Suprapubic skin (tissue), 4 donors: ENCODE data around the gene OSGEPL1. TPM values are rescaled to one million over a fixed set of nuclear protein-coding genes. Genes with fewer than 3 reads are reported as not detected.
"Not testable (repeated sequence)": the region's sequence is repeated elsewhere in the genome, so short reads cannot be mapped to it uniquely, and the experiment has no call there.

Experiments
- DNase-seq, 2 donors: peaks; one replicate each; pipeline ENCODE4 v3.0.0-alpha.2; 2019; ENCODE audit warnings: low spot score in 2 of 2
- H3K27ac ChIP-seq: fragments of 200-600 bp; sonication (generic); one replicate; pipeline ENCODE4 v1.5.1; 2019
- H3K27me3 ChIP-seq: fragments of 200-600 bp; sonication (generic); one replicate; pipeline ENCODE4 v1.5.1; 2019
- H3K36me3 ChIP-seq: fragments of 200-600 bp; sonication (generic); one replicate; pipeline ENCODE4 v1.5.1; 2019
- H3K4me1 ChIP-seq: fragments of 200-600 bp; sonication (generic); one replicate; pipeline ENCODE4 v1.5.1; 2019
- H3K4me3 ChIP-seq: fragments of 200-600 bp; sonication (generic); one replicate; pipeline ENCODE4 v1.5.1; 2019; ENCODE audit warnings: mild to moderate bottlenecking
- H3K9me3 ChIP-seq: fragments of 200-600 bp; sonication (generic); one replicate; pipeline ENCODE4 v1.5.1; 2019
- EP300 ChIP-seq: sonication (generic); formaldehyde crosslinking; IDR thresholded peaks from one replicate; pipeline ENCODE4 v1.6.1; 2017; ENCODE audit warnings: antibody characterized with exemption
- POLR2A ChIP-seq, 2 donors: fragments of 450-650 bp; IDR thresholded peaks; one replicate each; pipeline ENCODE4 v1.6.1; 2017; ENCODE audit warnings: antibody characterized with exemption in 2 of 2, mild to moderate bottlenecking in 2 of 2, moderate library complexity in 2 of 2
- POLR2AphosphoS5 ChIP-seq, 3 donors: sonication (generic); formaldehyde crosslinking; IDR thresholded peaks; one replicate each; pipeline ENCODE4 v1.6.1; 2017; ENCODE audit warnings: antibody characterized with exemption in 3 of 3
- WGBS: methylation state at CpG from one replicate; pipeline ENCODE4 v1.1.5; 2018; 5-methylcytosine and 5-hydroxymethylcytosine counted together
- total RNA-seq, 4 donors: library from RNA; depleted of rRNA; stranded (reverse); fragments of >200 nt; gene quantifications; one replicate each; pipeline ENCODE4 v1.1.0, GENCODE V29; 2016
- TF ChIP-seq, protein P1 (sequence below), 2 donors: fragments of 200-600 bp in 1 of 2; fragments of 450-650 bp in 1 of 2; sonication (generic) in 1 of 2; IDR thresholded peaks; one replicate each; pipeline ENCODE4 v1.5.1; 2016 to 2019; ENCODE audit warnings: antibody characterized with exemption in 2 of 2, mild to moderate bottlenecking in 1 of 2, moderate library complexity in 1 of 2

The OSGEPL1 gene
- total RNA-seq, 4 donors from 2014 or later: 3.1 to 14.3 (median 8.9) TPM

DNA sequence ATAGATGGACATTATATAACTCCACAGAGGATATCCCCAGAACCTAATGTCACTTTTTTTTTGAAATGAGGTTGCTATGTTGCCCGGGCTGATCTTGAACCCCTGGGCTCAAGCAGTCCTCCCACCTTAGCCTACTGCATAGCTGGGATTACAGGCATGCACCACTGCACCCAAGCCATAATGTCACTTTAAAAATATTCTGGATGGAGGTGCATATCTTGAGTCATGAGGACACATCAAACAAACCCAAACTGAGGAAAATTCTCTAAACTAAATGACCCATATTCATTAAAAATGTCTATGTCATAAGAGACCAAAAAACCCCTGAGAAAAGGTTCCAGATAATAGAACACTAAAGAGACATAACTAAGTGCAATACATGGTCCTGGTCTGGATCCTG, 36.3 kb downstream of the OSGEPL1 start:
- DNase-seq: no peak
- no peak overlapping the region for H3K4me3 ChIP-seq
- H3K27me3 ChIP-seq: no peaks in the 10 kb centered on the region
- H3K36me3 ChIP-seq: peaks cover 2% of the 10 kb centered on the region
- no peaks in the 10 kb centered on the region for H3K9me3 ChIP-seq
- 88% methylated on average over 1 of the region's 1 CpG for WGBS
- no peak overlapping the region for H3K27ac ChIP-seq
- no peak for TF ChIP-seq POLR2A (IDR thresholded peaks at IDR 0.05)
- no peak for TF ChIP-seq EP300
- TF ChIP-seq POLR2AphosphoS5 (IDR thresholded peaks at IDR 0.05): no peak
- TF ChIP-seq, protein P1, sequence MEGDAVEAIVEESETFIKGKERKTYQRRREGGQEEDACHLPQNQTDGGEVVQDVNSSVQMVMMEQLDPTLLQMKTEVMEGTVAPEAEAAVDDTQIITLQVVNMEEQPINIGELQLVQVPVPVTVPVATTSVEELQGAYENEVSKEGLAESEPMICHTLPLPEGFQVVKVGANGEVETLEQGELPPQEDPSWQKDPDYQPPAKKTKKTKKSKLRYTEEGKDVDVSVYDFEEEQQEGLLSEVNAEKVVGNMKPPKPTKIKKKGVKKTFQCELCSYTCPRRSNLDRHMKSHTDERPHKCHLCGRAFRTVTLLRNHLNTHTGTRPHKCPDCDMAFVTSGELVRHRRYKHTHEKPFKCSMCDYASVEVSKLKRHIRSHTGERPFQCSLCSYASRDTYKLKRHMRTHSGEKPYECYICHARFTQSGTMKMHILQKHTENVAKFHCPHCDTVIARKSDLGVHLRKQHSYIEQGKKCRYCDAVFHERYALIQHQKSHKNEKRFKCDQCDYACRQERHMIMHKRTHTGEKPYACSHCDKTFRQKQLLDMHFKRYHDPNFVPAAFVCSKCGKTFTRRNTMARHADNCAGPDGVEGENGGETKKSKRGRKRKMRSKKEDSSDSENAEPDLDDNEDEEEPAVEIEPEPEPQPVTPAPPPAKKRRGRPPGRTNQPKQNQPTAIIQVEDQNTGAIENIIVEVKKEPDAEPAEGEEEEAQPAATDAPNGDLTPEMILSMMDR (IDR thresholded peaks at IDR 0.05): no peak
- H3K4me1 ChIP-seq: no peaks in the 10 kb centered on the region

DNA sequence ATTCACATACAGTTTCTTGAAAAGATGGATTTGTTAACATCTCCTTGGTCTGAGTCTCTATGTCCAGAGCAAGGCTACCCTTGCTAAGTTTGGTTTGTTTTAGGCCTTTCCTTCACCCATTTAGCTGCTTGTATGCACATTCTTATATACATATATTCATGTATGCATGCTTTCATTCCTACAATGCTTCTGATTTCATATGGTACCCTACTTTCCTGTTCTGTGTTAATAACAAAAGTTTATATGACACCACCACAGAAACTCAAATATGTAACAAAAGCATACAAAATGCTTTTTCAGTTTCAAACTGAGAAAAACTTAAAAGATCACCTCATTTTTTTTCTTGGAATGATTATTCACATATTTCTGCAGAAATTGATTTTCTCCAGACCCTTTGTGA, 39.4 kb downstream of the OSGEPL1 start:
- no peak overlapping the region for H3K4me3 ChIP-seq
- H3K36me3 ChIP-seq: peaks cover 2% of the 10 kb centered on the region
- H3K27ac ChIP-seq: no peak overlapping the region
- no peaks in the 10 kb centered on the region for H3K4me1 ChIP-seq
- DNase-seq: no peak
- TF ChIP-seq EP300: no peak
- H3K9me3 ChIP-seq: no peaks in the 10 kb centered on the region
- H3K27me3 ChIP-seq: no peaks in the 10 kb centered on the region

DNA sequence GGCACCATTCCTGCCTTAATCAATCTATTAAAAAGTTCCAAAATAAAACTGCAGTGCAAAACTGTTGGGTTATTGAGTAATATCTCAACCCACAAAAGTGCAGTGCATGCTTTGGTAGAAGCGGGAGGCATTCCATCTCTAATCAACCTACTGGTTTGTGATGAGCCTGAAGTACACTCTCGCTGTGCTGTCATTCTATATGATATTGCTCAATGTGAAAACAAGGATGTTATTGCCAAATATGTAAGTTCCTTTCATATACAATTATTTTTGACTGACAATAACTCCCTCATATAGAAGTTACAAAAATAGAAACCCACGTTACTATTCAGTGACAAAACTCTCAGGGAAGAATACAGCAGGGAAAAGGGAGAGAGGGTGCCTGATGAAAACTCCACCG, 43.0 kb downstream of the OSGEPL1 start:
- Histone ChIP-seq H3K27me3 (no peaks in the 10 kb centered on the region), H3K9me3 (no peaks in the 10 kb centered on the region), H3K4me3 (no peak overlapping the region), H3K36me3 (no peaks in the 10 kb centered on the region), H3K4me1 (no peaks in the 10 kb centered on the region), H3K27ac (no peak overlapping the region)
- TF ChIP-seq POLR2A (IDR thresholded peaks at IDR 0.05) (no peak), POLR2AphosphoS5 (IDR thresholded peaks at IDR 0.05) (no peak), EP300 (no peak)
- TF ChIP-seq, protein P1 (IDR thresholded peaks at IDR 0.05): no peak
- no peak for DNase-seq
- 91% methylated on average over 4 of the region's 4 CpGs for WGBS

DNA sequence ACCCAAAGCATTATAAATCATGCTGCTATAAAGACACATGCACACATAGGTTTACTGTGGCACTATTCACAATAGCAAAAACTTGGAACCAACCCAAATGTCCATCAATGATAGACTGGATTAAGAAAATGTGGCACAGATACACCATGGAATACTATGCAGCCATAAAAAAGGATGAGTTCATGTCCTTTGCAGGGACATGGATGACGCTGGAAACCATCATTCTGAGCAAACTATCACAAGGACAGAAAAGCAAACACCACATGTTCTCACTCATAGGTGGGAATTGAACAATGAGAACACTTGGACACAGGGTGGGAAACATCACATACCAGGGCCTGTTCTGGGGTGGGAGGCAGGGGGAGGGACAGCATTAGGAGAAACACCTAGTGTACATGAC, 45.0 kb downstream of the OSGEPL1 start:
- not testable (repeated sequence) for DNase-seq, H3K27ac ChIP-seq, H3K36me3 ChIP-seq, H3K27me3 ChIP-seq, H3K9me3 ChIP-seq, H3K4me3 ChIP-seq, H3K4me1 ChIP-seq
- WGBS: 89% methylated on average over 1 of the region's 1 CpG

DNA sequence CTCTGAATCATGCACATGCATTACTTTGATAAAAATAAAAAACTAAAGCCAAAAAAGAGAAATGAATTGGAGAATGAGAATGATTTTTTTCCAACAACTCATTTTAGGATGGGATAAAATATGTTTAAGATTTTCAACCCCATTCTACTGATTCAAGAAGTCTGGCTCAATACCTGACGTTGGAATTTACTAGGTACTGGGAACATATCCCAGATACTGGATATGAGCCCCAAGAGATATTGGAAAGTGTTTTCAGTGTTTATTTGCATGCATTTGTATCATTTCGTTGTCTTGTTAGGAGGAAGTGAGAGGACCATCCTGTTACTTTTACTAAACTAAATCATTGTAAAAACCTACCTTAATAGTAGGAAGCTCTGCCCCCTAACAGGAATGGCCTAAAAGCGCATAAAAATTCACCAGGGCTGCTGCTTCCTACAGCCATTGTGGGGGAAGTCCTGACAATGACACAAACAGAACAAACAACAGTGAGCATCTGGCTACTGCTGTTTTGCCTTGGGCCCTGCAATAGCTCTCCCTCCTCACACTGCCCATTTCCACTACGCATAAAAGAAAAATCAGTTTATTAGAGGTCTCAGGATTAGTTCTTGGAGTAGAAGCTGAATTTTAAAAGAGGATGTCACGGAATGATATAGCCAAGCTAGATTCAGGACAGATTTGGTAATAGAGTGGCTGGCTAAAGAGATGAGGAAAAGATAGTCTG, 52.9 kb downstream of the OSGEPL1 start:
- TF ChIP-seq POLR2AphosphoS5 (IDR thresholded peaks at IDR 0.05) (no peak), POLR2A (IDR thresholded peaks at IDR 0.05) (no peak)
- no peak for DNase-seq

DNA sequence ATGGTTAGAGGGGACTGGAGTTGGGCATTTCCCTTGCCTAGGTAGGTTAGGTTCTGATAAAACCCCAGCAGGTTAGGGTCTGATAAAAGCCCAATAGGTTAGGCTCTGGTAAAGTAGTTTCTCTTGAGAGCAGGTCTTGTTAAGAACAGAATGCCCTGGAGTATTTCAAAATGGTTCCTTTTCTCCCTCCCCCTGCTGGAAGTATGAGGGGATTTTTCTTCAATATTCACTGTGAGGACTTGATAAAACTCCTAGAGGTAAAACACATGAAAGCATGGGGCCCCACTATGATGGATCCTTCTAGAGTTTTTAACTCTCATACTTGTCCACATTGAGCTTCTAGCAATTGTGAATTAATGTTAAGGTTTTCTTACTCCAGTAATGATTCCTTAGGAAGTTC, 60.5 kb downstream of the OSGEPL1 start:
- Histone ChIP-seq H3K36me3 (peaks cover 5% of the 10 kb centered on the region), H3K4me1 (no peaks in the 10 kb centered on the region), H3K27me3 (no peaks in the 10 kb centered on the region), H3K27ac (no peak overlapping the region), H3K4me3 (no peak overlapping the region), H3K9me3 (no peaks in the 10 kb centered on the region)
- TF ChIP-seq POLR2AphosphoS5 (IDR thresholded peaks at IDR 0.05) (no peak), POLR2A (IDR thresholded peaks at IDR 0.05) (no peak), EP300 (no peak)
- TF ChIP-seq, protein P1 (IDR thresholded peaks at IDR 0.05): no peak
- DNase-seq: no peak

More for the DNA sequence above, 52.9 kb downstream of the OSGEPL1 start:
- Histone ChIP-seq H3K27me3 (no peaks in the 10 kb centered on the region), H3K4me3 (no peak overlapping the region), H3K36me3 (peaks cover 10% of the 10 kb centered on the region), H3K27ac (no peak overlapping the region), H3K4me1 (no peaks in the 10 kb centered on the region), H3K9me3 (no peaks in the 10 kb centered on the region)
- 82% methylated on average over 5 of the region's 5 CpGs for WGBS

DNA sequence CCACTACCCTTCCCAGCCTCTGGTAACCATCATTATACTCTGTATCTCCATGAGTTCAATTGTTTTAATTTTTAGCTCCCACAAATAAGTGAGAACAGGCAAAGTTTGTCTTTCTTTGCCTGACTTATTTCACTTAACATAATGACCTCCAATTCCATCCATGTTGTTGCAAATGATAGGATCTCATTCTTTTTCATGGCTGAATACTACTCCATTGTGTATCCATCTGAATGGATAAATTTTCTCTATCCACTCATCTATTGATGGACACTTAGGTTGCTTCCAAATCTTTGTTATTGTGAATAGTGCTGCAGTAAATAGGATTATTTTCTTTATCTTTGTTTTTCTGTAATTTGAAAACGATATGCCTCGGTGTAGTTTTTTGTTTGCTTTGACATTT, 61.9 kb downstream of the OSGEPL1 start:
- no peaks in the 10 kb centered on the region for H3K27me3 ChIP-seq
- DNase-seq: no peak
- H3K36me3 ChIP-seq: peaks cover under 1% of the 10 kb centered on the region
- TF ChIP-seq EP300: no peak
- TF ChIP-seq, protein P1 (IDR thresholded peaks at IDR 0.05): no peak
- no peak for TF ChIP-seq POLR2AphosphoS5 (IDR thresholded peaks at IDR 0.05)
- TF ChIP-seq POLR2A (IDR thresholded peaks at IDR 0.05): no peak
- H3K9me3 ChIP-seq: no peaks in the 10 kb centered on the region
- H3K4me3 ChIP-seq: no peak overlapping the region
- H3K4me1 ChIP-seq: no peaks in the 10 kb centered on the region
- H3K27ac ChIP-seq: no peak overlapping the region
- WGBS: 50% methylated on average over 2 of the region's 2 CpGs
